Measurements from ENCODE around the gene LAX1.
"Not testable (repeated sequence)": the region's sequence is repeated elsewhere in the genome, so short reads cannot be mapped to it uniquely, and the experiment has no call there.

The LAX1 gene, protein sequence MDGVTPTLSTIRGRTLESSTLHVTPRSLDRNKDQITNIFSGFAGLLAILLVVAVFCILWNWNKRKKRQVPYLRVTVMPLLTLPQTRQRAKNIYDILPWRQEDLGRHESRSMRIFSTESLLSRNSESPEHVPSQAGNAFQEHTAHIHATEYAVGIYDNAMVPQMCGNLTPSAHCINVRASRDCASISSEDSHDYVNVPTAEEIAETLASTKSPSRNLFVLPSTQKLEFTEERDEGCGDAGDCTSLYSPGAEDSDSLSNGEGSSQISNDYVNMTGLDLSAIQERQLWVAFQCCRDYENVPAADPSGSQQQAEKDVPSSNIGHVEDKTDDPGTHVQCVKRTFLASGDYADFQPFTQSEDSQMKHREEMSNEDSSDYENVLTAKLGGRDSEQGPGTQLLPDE

DNA sequence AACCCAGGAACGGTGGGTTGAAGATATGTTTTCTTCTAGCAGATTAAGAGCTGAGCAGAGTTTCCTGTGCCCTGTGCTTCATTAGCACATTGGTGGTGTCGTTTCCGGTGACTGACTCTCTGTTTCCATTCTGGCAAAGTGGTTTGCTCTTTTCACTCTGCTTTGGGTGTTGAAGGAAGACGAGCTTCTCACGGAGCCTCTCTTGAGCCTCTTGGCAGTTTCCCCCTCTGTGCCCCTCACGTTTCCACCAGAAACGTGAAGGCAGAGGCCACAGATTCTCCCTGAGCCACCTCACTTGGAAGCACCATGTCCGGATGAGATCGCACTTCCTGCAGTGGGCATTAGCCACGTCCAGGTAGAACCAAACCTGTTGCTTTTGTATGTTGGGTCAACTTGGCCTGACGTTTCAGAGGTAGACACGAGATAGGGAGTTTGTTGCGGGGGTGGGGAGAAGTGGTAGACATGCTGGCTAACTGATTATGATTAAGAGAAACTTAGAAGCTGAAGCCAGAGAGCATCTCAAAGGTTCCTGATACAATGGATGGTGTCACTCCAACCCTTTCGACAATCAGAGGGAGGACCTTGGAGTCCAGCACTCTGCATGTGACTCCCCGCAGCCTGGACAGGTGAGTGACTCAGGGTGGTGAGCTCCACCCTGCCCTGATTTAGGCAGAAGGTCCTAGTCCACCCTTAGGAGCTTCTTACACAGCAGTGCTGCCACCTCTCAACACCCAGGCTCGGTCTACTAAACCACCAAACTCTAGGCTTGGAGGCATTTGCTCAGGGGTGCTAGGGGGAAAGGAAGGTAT, at the start of gene LAX1:
LAX1 (plus strand) TSS at position 155 of the 809 bp plus-strand sequence; CDS start at position 538, 383 bp downstream.
- in situ Hi-C loops (cut with MboI; ENCODE audit: low sequenced_read_pairs) = no loop called here

DNA sequence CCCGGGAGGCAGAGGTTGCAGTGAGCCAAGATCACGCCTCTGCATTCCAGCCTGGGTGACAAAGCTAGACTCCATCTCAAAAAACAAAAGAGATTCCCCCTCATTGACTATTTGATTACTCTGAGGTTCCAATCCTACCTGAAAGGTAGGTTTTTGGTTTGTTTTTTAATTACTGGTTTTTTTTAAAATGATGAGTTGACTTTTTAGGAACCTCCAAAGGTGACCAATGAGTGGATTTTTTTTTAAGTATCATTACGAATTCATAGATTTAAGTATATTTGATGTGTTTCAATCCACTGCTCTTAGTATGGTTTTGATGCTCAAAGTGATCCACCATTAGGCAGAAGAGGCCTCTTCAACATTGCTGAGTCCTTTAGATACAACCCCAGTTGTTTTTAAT, 47.9 kb upstream of the LAX1 start:
- in situ Hi-C loops (cut with MboI; ENCODE audit: low sequenced_read_pairs) = no loop called here

DNA sequence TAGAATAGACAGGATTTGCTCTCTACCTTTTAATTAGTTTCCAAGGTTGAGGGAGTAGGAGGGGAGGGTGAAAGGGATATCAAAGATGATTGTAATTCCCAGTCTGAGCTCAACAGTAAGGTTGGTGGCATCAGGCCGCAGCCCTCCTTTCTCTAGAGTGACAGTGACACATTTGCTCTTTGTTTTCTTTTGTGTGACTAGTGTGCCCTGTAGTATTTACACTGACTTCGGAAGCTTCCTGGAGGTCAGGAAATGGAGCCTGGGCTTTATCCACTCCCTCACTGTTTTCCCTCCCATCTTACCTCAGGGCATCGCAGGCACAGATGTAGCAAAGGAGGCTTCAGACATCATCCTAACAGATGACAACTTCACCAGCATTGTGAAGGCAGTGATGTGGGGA, 44.7 kb upstream of the LAX1 start:
- in situ Hi-C loops (cut with MboI; ENCODE audit: low sequenced_read_pairs) = no loop called here

DNA sequence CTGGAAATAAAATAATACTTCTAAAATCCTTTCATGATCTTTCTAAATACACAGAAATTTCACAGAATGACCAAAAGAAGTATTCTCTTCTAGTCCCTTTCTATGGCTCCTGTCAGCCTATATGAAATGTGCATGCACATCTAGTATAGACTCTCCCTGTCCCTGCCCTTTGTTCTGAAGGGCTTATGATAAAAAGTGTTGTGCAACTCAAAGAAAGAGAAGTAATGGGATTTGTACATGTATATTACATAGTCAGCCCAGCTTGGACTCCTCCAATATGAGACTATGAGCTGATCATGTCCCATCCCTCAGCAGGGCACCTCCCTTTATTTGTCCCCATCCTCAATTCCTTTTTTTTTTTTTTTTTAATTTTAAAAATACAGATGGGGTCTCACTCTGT, 42.1 kb upstream of the LAX1 start:
- in situ Hi-C loops (cut with MboI; ENCODE audit: low sequenced_read_pairs) = no loop called here

DNA sequence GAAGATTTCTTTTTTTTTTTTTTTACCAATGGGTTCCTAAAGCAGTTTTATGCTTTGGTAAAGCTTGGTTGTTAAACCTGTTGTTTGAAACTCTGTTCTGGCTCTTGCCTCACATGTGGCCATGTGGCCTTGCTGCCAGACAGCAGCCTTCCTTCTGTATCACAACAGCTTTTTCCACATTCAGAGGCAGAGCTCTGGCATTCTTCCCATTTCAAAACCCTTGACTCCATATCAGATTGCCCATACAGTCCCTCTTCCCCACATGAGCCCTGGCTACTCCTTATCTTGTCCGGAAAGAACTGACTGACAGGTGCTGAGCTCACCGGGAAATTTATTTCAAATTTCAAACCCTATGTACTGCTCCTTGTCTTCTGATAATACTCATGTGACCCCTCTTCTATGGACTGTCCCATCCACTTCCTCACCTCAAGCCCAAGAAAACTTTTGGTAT, 38.5 kb upstream of the LAX1 start:
- in situ Hi-C loops (cut with MboI; ENCODE audit: low sequenced_read_pairs) = no loop called here

DNA sequence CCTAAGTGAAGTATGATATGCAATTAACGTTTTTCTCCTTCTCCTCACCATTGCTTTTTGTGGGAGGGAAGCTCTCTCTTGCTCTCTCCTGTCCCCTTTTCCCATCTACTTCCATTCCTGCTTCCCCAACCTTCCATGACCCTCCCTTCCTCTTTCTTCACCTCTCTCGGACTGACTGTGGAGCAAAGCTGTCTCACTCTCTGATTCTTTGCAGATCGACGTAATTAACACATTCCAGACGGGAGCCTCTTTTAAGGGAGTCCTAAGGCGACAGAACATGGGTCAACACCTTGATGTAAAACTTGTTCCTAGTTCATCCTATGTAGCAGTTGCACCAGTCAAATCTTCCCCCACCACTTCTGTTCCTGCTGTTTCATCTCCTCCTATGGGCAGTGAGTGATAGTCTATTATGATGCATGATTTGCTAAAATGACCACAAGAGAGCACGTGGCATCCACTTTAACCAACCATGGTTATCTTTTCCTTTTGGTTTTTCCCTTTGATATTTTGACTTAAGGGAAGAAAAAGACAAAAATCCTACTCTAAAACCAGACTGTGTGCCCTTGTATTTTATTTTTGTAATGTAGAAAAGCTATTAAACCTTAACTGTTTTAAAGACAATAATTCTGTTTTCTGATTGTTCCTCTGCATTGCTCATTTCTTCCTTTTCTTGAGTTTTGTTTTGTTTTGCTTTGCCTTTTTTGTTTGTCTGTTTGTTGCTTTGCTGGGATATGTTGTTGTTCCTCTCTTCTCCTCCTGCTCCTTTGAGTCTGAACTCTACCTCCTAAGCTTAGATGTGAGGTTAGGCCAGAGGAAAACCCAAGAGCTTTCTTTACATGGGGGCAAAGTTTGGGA, 31.7 kb upstream of the LAX1 start:
- in situ Hi-C loops (cut with MboI; ENCODE audit: low sequenced_read_pairs) = no loop called here

DNA sequence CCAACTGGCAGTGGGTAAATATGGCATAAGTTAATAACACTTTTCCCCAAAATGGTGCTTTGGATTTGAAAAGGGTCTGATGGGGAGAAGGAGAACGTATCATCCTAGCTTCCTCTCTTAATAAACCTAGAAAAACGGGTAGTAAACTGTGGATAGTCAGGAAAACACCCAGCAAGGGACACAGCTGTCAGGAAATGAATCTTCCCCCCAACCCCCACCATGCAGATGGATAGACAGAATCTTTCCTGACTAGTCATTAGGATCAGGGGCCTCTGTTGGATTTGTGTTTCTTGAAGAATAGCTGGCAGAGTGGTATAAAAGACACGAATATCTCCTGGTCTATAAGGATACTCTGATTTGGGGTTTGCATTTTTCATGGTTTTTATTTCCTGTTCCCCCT, 22.5 kb upstream of the LAX1 start:
- in situ Hi-C loops (cut with MboI; ENCODE audit: low sequenced_read_pairs) = no loop called here

DNA sequence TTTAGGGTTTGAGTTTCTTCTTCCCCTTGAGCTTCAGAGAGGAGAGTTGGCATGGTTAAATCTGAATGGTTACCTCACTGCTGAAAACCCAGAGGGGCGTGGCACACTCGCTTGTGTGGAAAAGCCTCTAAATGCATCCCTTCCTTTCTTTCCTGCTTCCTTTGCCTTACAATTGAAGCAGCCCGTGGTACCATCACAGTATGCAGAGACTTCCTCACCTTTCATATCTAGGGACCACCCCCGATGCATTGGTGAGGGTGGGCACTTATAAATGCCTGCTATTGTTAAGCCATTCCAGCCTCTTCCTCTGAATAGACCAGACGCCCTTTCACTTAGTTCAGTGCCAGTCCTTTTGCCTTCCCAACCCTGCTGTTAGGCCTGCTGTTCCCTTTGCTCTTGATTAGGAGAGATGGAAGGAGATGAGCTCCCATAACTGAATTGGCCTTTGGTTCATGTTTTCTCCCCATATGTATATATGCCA, 21.9 kb upstream of the LAX1 start:
- in situ Hi-C loops (cut with MboI; ENCODE audit: low sequenced_read_pairs) = no loop called here

DNA sequence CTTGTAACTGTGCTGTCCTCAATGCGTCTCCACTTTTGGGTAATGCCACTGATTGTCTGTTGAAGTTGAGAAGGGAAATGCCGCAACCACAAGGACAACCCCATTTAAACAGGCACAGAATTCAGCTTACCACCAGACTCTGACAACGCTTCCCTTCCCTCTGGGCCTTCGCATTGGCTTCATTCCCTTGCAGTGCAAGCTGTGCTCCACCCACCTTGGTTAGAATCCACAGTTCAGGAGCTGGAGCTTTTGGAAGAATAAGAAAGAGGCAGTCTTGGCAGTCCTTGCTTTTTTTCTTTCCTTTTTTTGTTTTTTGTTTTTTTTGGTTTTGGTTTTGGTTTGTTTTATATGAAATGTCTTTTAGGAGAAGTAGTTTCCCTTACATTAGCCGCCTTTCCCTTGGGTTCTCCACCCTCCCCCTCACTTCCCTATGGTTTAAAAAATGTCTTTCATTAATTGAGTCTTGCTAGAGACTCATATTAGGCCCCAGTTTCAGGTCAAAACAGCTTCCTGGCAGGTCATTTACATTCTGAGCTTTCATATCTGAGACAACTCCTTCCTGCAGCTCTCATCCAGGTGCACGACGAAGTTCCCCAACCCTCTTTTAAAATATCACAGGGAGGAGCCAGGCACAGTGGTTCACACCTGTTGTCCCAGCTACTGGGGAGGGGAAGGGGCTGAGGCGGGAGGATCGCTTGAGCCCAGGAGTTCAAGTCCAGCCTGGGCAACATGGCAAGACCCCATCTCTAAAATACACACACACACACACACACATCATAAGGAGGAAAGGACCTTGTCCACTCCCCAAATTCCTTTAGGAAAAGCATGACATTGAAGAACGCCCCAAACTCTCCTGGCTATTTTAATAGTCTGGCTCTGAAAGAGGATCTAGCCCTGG, 20.7 kb upstream of the LAX1 start:
- in situ Hi-C loops (cut with MboI; ENCODE audit: low sequenced_read_pairs) = no loop called here

DNA sequence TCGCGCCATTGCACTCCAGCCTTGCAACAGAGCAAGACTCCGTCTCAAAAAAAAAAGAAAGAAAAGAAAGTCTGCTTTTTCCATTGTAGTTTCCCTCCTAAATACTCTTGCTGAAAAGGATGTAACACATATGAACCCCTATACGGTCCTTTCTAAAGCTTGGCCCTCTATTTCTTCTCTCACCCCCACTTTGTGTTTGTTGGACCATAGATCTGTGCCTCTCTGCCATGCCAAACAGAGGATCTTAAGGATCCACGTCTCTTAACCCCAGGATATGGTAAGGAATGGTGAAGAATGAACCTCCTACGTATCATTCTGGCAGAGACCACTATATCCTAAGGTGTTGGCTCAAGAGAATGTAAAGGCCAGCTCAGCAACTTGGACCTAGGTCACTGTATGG, 18.7 kb upstream of the LAX1 start:
- in situ Hi-C loops (cut with MboI; ENCODE audit: low sequenced_read_pairs) = no loop called here

DNA sequence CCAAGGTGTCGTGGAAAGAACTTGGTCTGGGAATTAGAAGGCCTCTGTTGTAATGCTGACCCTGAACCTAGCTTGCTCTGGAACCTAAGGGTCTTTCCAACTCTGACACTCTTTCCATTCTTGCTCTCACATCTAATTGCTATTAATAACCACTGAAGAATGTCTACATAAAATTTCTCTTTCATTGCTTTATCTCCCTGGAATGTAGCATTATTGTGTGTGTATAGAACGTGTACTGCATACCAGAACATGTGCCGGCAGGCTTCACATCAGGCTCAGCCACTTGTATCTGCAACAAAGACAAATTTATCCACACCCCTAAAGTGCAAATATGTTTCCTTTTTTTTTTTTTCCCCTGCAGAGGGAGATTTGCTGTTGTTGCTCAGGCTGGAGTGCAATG, 13.9 kb upstream of the LAX1 start:
- in situ Hi-C loops (cut with MboI; ENCODE audit: low sequenced_read_pairs) = no loop called here

DNA sequence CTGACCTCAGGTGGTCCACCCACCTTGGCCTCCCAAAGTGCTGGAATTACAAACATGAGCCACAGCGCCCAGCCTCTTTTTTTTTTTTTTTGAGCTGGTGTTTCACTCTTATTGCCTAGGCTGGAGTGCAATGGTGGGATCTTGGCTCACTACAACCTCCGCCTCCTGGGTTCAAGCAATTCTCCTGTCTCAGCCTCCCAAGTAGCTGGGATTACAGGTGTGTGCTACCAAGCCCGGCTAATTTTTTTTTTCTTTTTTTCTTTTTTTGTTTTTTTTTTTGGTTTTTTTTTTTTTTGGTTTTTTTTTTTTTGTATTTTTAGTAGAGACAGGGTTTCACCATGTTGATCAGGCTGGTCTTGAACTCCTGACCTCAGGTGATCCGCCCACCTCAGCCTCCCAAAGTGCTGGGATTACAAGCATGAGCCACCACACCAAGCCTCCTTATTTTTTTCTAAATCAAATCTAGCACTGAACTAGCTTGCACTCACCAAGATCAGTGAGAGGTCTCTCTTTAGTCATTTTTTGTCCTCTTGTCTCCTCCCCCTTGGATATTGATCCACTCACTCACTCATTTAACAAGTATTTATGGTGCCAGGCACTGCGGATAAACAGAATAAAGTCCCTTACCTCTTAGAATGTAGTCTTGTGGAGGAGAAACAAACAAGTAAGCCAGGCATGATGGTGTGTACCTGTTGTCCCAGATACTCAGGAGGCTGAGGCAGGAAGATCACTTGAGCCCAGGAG, 13.2 kb upstream of the LAX1 start:
- in situ Hi-C loops (cut with MboI; ENCODE audit: low sequenced_read_pairs) = not testable (repeated sequence)

DNA sequence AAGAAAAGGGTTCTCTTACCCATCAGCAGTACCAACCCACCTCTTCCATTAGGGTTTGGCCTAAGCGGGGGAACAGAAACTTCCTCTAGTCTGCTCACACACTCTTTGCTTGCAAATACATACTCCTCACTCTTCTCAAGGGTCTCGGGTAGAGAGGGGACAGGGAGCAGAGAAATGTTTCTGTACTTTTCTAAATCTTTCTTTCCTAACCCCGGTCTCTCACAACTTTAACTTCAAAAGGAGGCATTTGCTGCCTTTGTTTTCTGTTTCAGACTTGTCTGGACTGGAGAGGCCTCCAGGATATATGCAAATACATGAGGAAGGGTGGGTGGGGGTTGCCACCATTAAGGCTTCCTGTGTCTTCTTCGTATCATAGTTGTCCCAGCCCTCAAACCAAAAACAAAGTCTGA, 10.5 kb upstream of the LAX1 start:
- in situ Hi-C loops (cut with MboI; ENCODE audit: low sequenced_read_pairs) = no loop called here

DNA sequence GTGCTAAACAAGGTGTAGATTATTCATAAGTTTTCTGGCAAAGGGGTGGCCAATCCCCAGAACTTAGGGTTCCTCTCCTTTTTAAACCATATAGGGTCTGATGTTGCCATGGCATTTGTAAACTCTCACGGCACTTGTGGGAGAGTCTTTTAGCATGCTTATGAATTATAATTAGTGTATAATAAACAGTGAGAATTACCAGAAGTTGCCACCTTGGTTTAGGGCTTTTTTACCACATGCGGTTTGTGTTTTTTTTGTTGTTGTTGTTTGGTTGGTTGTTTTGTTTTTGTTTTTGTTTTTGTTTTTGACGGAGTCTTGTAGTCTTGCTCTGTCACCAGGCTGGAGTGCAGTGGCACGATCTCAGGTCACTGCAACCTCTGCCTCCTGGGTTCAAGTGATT, 8.9 kb upstream of the LAX1 start:
- in situ Hi-C loops (cut with MboI; ENCODE audit: low sequenced_read_pairs) = no loop called here

DNA sequence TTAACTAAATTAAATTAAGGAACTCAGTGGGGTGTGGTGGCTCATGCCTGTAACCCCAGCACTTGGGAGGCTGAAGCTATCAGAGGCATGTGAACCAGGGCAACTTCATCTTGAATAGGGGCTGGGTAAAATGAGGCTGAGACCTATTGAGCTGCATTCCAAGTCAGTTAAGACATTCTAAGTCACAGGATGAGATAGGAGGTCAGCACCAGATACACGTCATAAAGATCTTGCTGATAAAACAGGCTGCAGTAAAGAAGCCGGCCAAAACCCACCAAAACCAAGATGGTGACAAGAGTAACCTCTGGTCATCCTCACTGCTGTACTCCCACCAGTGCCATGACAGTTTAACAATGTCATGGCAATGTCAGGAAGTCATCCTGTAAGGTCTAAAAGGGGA, 6.2 kb upstream of the LAX1 start:
- in situ Hi-C loops (cut with MboI; ENCODE audit: low sequenced_read_pairs) = not testable (repeated sequence)

DNA sequence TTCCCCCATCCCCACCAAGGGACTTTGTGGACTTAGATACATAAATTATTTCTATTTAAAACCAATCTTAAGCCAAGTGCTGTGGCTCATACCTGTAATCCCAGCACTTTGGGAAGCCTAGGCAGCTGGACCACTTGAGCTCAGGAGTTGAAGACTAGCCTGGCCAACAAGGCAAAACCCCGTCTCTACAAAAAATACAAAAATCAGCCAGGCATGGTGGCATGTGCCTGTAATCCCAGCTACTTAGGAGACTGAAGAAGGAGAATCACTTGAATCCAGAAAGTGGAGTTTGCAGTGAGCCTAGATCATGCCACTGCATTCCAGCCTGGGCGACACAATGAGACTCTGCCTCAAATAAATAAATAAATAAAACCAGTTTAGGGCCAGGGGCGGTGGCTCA, 4.5 kb upstream of the LAX1 start:
- in situ Hi-C loops (cut with MboI; ENCODE audit: low sequenced_read_pairs) = no loop called here

DNA sequence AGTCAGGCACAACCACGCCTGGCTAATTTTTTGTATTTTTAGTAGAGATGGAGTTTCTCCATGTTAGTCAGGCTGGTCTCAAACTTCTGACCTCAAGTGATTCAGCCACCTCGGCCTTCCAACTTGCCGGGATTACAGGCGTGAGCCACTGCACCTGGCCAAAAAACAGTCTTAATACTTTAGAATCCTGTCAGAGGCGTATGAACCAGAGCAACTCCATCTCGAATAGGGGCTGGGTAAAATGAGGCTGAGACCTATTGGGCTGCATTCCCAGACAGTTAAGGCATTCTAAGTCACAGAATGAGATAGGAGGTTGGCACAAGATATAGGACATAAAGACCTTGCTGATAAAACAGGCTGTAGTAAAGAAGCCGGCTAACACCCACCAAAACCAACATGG, 3.0 kb upstream of the LAX1 start:
- in situ Hi-C loops (cut with MboI; ENCODE audit: low sequenced_read_pairs) = not testable (repeated sequence)

DNA sequence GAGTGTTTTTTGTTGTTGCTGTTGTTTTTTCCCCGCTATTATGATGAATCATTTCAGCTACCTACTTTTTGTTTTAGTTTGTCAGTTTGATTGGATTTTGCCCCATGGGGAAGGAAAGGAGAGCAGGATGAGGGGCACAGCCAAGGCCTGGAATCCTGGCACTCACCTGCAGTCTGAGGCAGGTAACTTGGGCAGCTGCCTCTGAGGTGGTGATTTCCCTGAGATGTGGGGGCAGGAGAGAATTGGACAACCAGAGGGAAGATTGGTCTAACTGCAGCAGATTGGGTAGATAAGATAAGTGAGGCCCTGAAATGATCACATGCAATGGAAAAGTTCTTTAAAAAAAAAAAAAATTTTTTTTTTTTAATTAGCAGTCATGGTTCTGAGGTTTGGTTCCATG, 1.5 kb upstream of the LAX1 start:
- in situ Hi-C loops (cut with MboI; ENCODE audit: low sequenced_read_pairs) = no loop called here

Measured in HL-60/S4 treated with phorbol 12-myristate 13-acetate at 8.2 ng/mL for 4 days and 3 days (cell line).